PC-3 (cell line): ENCODE results near the gene IRF3. TPM values are rescaled to one million over a fixed set of nuclear protein-coding genes. Genes with fewer than 3 reads are reported as not detected.
A peak's percentile ranks its signal among the peaks of the same experiment; 100 is the strongest.

Experiments used
- ATAC-seq: fragments of 200-7000 bp; cut with Tn5 transposase; 2 replicates; pipeline ENCODE4 v1.9.1; 2020; ENCODE audit warnings: mild to moderate bottlenecking, moderate library complexity
- BruUV-seq: library from RNA; stranded (reverse); fragments of 400-500 nt; replicated peaks from 2 replicates; lab custom pipeline; 2021; lab: Mats Ljungman, UMichigan
- CTCF ChIA-PET: fragments of 300-600 bp; sonication (Branson Sonifier 250); formaldehyde crosslinking; loops from one replicate; lab custom pipeline; 2022; ENCODE audit warnings: antibody characterized with exemption; lab: Charles Lee
- POLR2A ChIA-PET: fragments of 300-600 bp; sonication (Branson Sonifier 250); formaldehyde crosslinking; loops from one replicate; lab custom pipeline; 2022; ENCODE audit warnings: antibody characterized with exemption; ENCODE audit not compliant: unreplicated experiment; lab: Charles Lee
- DNase-seq: peaks from one replicate; pipeline ENCODE4 v3.0.0-alpha.2; 2015
- H2AFZ ChIP-seq: fragments of 300-600 bp; sonication (generic); 2 replicates; pipeline ENCODE4 v1.6.0; 2016; ENCODE audit warnings: antibody characterized with exemption, low read length
- H3F3A ChIP-seq: fragments of 300-600 bp; sonication (generic); one replicate; pipeline ENCODE4 v1.6.0; 2017; ENCODE audit warnings: antibody characterized with exemption, low read length, control low read depth, mild to moderate bottlenecking; ENCODE audit not compliant: unreplicated experiment
- H3K27ac ChIP-seq: fragments of 300-600 bp; sonication (generic); 2 replicates; pipeline ENCODE4 v1.5.1; 2016; ENCODE audit warnings: mild to moderate bottlenecking, low read length
- H3K27me3 ChIP-seq: fragments of 300-600 bp; sonication (generic); 2 replicates; pipeline ENCODE4 v1.6.1; 2016; ENCODE audit warnings: low read length, mixed read lengths
- H3K36me3 ChIP-seq: fragments of 300-600 bp; sonication (generic); 2 replicates; pipeline ENCODE4 v1.6.1; 2016; ENCODE audit warnings: low read depth, mixed run types, low read length, mixed read lengths
- H3K4me1 ChIP-seq: fragments of 300-600 bp; sonication (generic); 2 replicates; pipeline ENCODE4 v1.5.1; 2016; ENCODE audit warnings: low read length; ENCODE audit not compliant: insufficient read depth
- H3K4me2 ChIP-seq: fragments of 300-600 bp; sonication (generic); 2 replicates; pipeline ENCODE4 v1.6.0; 2016; ENCODE audit warnings: low read length
- H3K4me3 ChIP-seq: fragments of 300-600 bp; sonication (generic); 2 replicates; pipeline ENCODE4 v1.5.1; 2016; ENCODE audit warnings: mild to moderate bottlenecking, low read length, mixed read lengths
- H3K79me2 ChIP-seq: fragments of 300-600 bp; sonication (generic); 2 replicates; pipeline ENCODE4 v1.6.1; 2017; ENCODE audit warnings: low read length, mixed read lengths
- H3K9ac ChIP-seq: fragments of 300-600 bp; sonication (generic); 2 replicates; pipeline ENCODE4 v1.6.0; 2016; ENCODE audit warnings: mild to moderate bottlenecking, low read length
- H3K9me2 ChIP-seq: fragments of 300-600 bp; sonication (generic); replicated peaks from 2 replicates; pipeline ENCODE4 v1.6.1; 2016; ENCODE audit warnings: mixed run types, low read length, mixed read lengths
- H3K9me3 ChIP-seq: fragments of 300-600 bp; sonication (generic); 2 replicates; pipeline ENCODE4 v1.6.1; 2016; ENCODE audit warnings: low read length, mixed read lengths
- H4K20me1 ChIP-seq: fragments of 300-600 bp; sonication (generic); 2 replicates; pipeline ENCODE4 v1.6.1; 2016; ENCODE audit warnings: low read length, mixed read lengths
- EZH2 ChIP-seq: fragments of 300-600 bp; sonication (generic); IDR thresholded peaks from one replicate; pipeline ENCODE4 v1.6.1; 2017; ENCODE audit warnings: antibody characterized with exemption, mild to moderate bottlenecking, low read length; ENCODE audit not compliant: unreplicated experiment
- EZH2phosphoT487 ChIP-seq: fragments of 300-600 bp; sonication (generic); IDR thresholded peaks from 2 replicates; pipeline ENCODE4 v1.6.1; 2018; ENCODE audit warnings: mild to moderate bottlenecking, antibody characterized with exemption, low read length, borderline replicate concordance
- intact Hi-C: fragments of 100-400 bp; cut with micrococcal nuclease; formaldehyde crosslinking; loops from 2 replicates; pipeline ENCODE4 v1.9.0; 2023
- total RNA-seq: library from RNA; depleted of rRNA; stranded (reverse); fragments of >200 nt; gene quantifications from 2 replicates; pipeline ENCODE4 v1.2.3, GENCODE V29; 2014
- TF ChIP-seq, protein P1 (sequence below): fragments of 300-600 bp; sonication (generic); conservative IDR thresholded peaks from 2 replicates; pipeline ENCODE4 v1.5.1; 2017; ENCODE audit warnings: antibody characterized with exemption, low read depth, mild to moderate bottlenecking, low read length

IRF3 gene
- total RNA-seq, 1 experiment from 2014 or later, result 236 TPM

DNA sequence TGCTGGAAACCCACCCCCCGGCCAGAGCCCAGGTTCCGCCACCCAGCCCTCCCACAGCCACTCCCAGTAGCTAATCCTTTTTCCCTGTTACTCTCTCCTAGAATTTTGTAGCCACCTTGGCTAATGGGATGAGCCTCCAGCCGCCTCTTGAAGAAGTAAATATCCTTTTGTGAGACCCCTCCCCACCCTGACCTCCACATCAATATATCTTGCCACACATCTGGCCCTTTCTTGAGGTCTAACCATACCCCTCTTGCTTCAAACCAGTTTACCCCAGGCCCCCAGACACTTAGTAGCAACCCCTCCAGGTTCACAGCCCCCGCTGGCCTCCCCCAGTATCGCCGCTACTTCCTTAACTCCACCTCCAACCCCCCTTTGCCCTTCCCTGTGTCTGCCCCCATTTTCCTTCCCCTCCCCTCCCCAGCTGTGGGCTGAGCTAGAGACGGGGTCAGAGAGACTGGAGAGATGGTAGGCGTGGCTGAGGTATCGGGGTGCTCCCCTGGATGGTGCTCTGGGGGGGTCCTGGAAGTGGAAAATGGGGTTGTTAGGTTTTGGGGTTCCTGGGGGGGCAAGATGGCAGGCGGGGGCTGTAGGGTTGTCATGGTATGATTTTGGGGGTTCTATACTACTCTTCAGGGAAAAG is 14.2 kb upstream of the IRF3 start:
- Histone ChIP-seq H3K27me3 (no peaks in the 10 kb centered on the region), H4K20me1 (peaks cover 38% of the 10 kb centered on the region), H3K79me2 (peaks cover 53% of the 10 kb centered on the region), H3K4me2 (peak overlapping the region; percentile 99), H3K4me1 (peaks cover 20% of the 10 kb centered on the region), H3K9me2 (no peaks in the 10 kb centered on the region), H3K4me3 (no peak overlapping the region), H3K9me3 (no peaks in the 10 kb centered on the region), H3K27ac (no peak overlapping the region), H2AFZ (no peak overlapping the region), H3K36me3 (peaks cover 44% of the 10 kb centered on the region), H3K9ac (no peak overlapping the region), H3F3A (no peaks in the 10 kb centered on the region)
- TF ChIP-seq EZH2phosphoT487 (no peak), EZH2 (no peak)
- TF ChIP-seq, protein P1, sequence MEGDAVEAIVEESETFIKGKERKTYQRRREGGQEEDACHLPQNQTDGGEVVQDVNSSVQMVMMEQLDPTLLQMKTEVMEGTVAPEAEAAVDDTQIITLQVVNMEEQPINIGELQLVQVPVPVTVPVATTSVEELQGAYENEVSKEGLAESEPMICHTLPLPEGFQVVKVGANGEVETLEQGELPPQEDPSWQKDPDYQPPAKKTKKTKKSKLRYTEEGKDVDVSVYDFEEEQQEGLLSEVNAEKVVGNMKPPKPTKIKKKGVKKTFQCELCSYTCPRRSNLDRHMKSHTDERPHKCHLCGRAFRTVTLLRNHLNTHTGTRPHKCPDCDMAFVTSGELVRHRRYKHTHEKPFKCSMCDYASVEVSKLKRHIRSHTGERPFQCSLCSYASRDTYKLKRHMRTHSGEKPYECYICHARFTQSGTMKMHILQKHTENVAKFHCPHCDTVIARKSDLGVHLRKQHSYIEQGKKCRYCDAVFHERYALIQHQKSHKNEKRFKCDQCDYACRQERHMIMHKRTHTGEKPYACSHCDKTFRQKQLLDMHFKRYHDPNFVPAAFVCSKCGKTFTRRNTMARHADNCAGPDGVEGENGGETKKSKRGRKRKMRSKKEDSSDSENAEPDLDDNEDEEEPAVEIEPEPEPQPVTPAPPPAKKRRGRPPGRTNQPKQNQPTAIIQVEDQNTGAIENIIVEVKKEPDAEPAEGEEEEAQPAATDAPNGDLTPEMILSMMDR, result no peak
- BruUV-seq, result no TSS peak
- intact Hi-C loops, result loop anchor here (5.0 kb wide), 3 partner anchors 127 to 197 kb away; partner anchors contain the start of genes AKT1S1, RPS11 and TBC1D17
- CTCF ChIA-PET, result interaction anchor here (0.7 kb wide), 1 partner anchor 78 kb away, joined by 3 read pairs; no protein-coding TSS in a partner anchor
- ATAC-seq (no peak), DNase-seq (no peak)
- POLR2A ChIA-PET, result interaction anchor here (0.6 kb wide), 2 partner anchors 38 to 48 kb away, joined by 6 to 10 read pairs; no protein-coding TSS in a partner anchor

DNA sequence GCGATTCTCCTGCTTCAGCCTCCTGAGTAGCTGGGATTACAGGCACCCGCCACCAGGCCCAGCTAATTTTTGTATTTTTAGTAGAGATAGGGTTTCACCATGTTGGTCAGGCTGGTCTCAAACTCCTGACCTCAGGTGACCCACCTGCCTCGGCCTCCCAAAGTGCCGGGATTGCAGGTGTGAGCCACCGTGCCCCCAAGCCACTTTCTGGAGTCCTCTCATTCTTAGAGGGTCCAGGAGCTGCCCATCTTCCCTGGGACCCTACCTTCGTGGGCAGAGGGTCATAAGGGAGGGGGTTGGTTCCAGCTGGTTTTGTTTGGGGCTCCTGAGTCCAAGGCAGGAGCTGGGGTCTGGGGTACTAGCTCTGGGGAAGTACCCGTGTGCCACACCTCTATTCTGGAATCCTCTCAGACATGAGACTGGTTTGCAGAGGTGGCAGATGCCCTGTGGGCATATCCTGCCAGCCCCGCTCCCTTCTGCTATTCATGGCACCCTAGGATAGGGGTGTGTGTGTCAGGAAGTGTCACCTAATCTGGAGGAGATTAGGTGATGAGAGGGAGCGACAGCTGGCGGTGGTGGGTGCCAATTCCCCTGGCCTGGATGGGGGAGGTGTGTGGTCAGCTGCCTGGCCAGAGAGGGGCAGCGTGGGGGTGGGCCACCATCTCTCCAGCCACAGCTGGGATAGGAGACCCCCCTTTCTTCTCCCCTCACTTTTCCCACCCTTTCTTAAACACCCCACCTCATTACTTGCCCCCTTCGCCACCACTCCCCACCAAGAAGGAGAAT is 13.5 kb upstream of the IRF3 start:
- Histone ChIP-seq H2AFZ (no peak overlapping the region), H3K9me2 (no peaks in the 10 kb centered on the region), H4K20me1 (peaks cover 34% of the 10 kb centered on the region), H3K4me3 (peak overlapping the region; percentile 46), H3K4me1 (peaks cover 20% of the 10 kb centered on the region), H3K9me3 (no peaks in the 10 kb centered on the region), H3K27me3 (no peaks in the 10 kb centered on the region), H3K9ac (no peak overlapping the region), H3K79me2 (peaks cover 53% of the 10 kb centered on the region), H3K27ac (no peak overlapping the region), H3K36me3 (peaks cover 38% of the 10 kb centered on the region), H3K4me2 (peak overlapping the region; percentile 99), H3F3A (no peaks in the 10 kb centered on the region)
- TF ChIP-seq EZH2phosphoT487, result no peak
- TF ChIP-seq, protein P1, result no peak
- no peak for TF ChIP-seq EZH2
- intact Hi-C loops, result loop anchor here (5.0 kb wide), 3 partner anchors 128 to 198 kb away; partner anchors contain the start of genes AKT1S1, RPS11 and TBC1D17
- ChIA-PET CTCF (interaction anchor here (0.7 kb wide), 2 partner anchors 78 to 79 kb away, joined by 3 to 11 read pairs; no protein-coding TSS in a partner anchor), POLR2A (interaction anchor here (0.6 kb wide), 2 partner anchors 37 to 49 kb away, joined by 6 to 10 read pairs; no protein-coding TSS in a partner anchor)
- no TSS peak for BruUV-seq
- ATAC-seq, result no peak
- peak; percentile 32 for DNase-seq
